GM18873 (cell line): ENCODE measurements around the gene ZNF780B.

Experiments
- ATAC-seq: cut with Tn5 transposase; IDR thresholded peaks from one replicate; pipeline ENCODE4 v1.9.1; 2021; ENCODE audit warnings: mild to moderate bottlenecking, moderate library complexity, moderate number of reproducible peaks; ENCODE audit not compliant: unreplicated experiment, low FRiP score

The ZNF780B gene

DNA sequence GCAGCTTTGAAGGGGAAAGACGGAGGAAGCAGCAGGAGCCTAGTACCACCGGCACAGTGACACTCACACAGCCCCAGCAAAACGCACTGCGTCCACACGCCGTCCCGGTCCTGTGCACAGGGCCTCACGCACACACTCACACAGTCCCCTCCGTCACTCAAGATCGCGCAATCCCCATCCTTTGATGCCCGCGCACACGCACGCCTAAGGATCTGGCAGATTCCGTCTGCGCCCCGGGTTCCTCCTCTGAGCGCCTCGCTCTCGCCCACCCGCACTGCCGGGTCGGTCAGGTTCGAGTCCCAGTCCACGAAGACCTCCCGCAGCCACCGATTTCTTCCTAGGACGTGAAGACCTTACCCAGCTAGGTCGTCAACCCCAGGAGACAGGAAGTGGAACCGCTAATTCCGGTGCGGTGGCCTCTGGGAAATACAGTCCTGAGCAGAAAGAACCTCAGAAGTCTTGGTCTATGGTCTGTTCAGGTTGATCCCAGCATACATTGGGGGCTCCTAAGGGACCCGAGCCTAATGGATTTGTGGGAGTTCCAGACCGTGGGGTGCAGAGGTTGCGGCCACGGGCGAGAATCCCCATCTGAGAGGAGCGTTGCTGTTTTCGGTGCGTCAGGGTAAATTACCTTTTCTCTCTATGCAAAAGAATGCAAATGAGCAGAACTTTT, at the start of gene ZNF780B:
Gene ZNF780B (minus strand): TSS at position 400 of the 673 bp plus-strand sequence. CDS start 5,899 bp downstream, outside the sequence.
- peak; percentile 60 for ATAC-seq

GRCh38 chr19:40104754-40105153, 48.7 kb upstream of the ZNF780B start:
- ATAC-seq = no peak

- ATAC-seq = no peak
These were observed 47.6 kb upstream of the ZNF780B start for GRCh38 chr19:40103600-40103999.

DNA sequence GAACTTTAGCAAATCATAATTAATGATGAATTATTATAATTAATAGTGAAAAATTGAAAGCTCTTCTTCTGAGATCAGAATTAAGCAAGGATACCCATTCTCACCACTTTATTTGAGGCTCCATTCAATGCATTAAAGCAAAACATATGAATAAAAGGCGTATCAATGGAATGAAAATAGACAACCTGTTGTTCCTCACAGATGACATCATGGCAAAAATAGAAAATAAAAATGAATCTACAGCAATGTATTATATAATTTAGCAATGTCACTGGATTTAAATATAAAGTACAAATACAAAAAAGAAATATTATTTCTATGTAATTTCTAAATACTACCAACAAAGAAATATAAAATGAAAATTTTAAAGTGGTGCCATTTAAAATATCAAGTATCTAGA, 45.8 kb upstream of the ZNF780B start:
- no peak for ATAC-seq

- ATAC-seq = no peak
These were observed 37.4 kb upstream of the ZNF780B start for GRCh38 chr19:40093416-40093815.

DNA sequence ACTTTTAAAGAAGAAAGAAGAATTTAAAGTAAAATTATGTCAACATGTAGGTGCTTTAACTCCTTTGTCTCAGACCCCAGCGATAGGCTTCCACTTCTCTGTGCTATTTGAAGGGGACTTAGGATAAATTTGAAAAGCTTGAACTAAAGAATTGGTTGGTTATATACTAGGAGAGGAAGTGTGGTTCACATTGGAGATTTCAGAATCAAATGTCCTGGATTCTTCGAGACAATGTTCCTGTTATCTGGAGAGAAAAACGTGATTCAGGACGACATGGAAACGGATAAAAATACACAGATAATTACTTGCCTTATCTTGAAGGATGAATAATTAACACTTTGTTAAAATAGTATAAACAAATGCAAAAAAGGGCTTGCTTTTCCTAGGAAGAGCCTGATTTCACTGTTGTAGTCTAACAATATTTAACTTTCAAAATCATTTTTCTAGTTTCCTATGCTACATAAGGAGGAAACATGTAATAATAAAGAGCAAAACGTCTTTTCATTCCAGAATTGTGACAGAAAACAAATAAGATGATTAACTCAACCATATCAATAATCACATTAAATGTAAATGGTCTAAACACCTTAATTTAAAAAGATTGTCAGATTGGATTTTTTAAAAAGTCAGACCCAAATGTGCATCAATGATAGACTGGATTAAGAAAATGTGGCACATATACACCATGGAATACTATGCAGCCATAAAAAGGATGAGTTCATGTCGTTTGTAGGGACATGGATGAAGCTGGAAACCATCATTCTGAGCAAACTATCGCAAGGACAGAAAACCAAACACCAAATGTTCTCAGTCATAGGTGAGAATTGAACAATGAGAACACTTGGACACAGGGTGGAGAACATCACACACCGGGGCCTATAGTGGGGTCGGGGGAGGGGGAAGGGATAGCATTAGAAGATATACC, 35.4 kb upstream of the ZNF780B start:
- no peak for ATAC-seq

- ATAC-seq = peak; percentile 53
These were observed 34.5 kb upstream of the ZNF780B start, which contains the start of gene ZNF780A for GRCh38 chr19:40090241-40091204. Gene ZNF780A, minus strand, starts transcription at chr19:40090943. Its CDS starts 6,190 bp downstream, at chr19:40084753.

DNA sequence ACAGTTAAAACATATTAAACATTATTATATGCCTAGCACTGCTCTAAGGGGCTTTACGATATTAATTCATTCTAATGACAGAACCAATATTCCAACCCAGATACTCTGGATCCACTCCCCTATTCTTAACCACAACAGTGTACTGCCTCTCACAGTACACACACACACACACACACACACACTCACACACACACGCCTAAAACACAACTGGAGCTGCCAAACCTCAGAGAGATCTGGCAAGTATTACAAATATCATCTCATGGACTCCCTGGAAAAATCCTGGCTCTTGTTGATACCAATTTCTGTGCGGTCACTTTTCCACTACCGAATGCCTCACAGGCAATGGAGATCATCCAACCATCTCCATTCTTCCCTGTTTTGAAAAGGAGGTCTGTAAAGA, 33.4 kb upstream of the ZNF780B start:
- ATAC-seq = no peak

DNA sequence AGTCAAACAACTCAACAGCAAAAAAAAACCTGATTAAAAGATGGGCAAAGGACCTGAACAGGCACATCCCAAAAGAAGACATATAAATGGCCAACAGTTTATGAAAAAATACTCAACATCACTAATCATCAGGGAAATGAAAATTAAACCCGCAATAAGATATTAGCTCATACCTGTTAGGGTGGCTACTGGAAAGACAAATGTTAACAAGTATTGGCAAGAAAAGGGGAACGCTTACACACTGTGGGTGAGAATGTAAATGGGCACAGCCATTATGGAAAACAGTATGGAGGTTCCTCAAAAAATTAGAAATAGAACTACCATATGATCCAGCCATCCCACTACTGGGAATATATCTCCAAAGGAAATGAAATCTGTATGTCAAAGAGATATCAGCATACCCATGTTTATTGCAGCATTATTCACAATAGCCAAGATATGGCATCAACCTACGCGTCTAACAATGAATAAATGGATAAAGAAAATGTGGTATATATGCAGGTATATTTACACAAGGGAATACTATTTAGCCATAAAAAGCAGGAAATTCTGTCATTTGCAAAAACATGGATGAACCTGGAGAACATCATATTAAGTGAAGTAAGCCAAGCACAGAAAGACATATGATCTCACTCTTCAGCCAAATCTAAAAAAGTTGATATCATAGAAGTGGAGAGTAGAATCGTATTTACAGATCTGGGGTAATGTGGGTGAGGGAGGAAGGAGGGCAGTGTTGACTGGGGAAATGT, 32.4 kb upstream of the ZNF780B start:
- no peak for ATAC-seq

- ATAC-seq = no peak
These were observed 28.9 kb upstream of the ZNF780B start for GRCh38 chr19:40084948-40085347.

- no peak for ATAC-seq
These were observed 25.4 kb upstream of the ZNF780B start for GRCh38 chr19:40081411-40081810.

DNA sequence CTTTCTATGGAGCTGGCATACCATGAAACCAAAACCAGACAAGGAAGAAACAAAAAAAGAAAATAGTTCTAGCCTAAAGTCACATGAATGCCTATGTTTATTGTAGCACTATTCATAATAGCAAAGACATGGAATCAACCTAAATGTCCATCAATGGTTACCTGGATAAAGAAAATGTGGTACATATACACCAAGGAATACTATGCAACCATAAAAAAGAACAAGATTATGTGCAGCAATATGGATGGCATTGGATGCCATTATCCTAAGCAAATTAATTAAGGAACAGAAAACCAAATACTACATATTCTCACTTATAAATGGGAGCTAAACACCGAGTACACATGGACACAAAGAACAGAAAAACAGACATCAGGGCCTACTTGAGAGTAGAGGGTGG, 24.3 kb upstream of the ZNF780B start:
- ATAC-seq = no peak

DNA sequence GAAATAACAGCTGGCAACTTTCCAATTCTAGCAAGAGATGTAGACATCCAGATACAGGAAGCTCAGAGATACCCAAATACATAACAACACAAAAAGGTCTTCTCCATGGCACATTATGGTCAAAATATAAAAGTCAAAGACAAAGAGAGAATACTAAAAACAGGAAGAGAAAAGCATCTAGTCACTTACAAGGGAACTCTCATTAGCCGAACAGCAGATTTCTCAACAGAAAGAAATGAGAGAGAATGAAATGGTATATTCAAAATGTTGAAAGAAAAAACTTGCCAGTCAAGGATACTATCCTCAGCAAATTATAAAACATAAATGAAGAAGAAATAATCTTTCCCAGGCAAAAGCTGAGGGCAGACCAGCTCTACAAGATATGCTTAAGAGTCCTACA, 22.3 kb upstream of the ZNF780B start:
- no peak for ATAC-seq

DNA sequence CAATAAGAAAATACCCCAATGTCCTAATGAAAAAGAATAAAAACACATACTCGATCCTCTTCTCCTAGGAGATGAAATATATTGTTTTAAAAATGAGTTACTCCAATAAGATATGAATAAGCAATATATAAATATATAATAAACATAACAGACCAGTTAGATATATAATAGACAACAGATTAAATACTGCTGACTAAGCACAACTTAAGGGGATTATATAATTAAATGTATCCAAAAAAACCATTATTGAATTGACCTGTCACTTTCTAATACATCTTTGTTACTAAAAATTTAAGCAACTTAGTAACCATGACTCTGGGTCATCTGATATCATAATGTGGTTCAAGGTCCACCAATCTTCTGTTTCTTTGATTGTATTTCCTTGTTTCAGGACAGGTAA, 14.0 kb upstream of the ZNF780B start:
- no peak for ATAC-seq

GRCh38 chr19:40059624-40060023, 3.6 kb upstream of the ZNF780B start:
- no peak for ATAC-seq

GRCh38 chr19:40057166-40057565, 1.1 kb upstream of the ZNF780B start:
- ATAC-seq = no peak

- no peak for ATAC-seq
These were observed 474 bp upstream of the ZNF780B start for GRCh38 chr19:40056505-40056904.

- ATAC-seq = no peak
These were observed 982 bp downstream of the ZNF780B start for GRCh38 chr19:40055049-40055448.

- ATAC-seq = no peak
These were observed 1.4 kb downstream of the ZNF780B start for GRCh38 chr19:40054632-40055031.

DNA sequence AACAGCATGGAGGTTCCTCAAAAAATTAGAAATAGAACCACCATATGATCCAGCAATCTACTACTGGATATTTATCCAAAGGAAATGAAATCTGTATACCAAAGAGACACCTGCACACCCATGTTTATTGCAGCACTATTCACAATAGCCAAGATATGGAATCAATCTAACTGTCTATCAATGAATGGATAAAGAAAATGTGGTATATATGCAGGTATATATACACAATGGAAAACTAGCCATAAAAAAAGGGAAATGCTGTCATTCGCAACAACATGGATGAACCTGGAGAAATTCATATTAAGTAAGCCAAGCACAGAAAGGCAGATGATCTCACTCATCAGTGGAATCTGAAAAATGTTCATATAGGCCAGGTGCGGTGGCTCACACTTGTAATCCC, 2.5 kb downstream of the ZNF780B start:
- ATAC-seq = no peak
